Measurements from ENCODE around the gene SLC35C1. TPM values are rescaled to one million over a fixed set of nuclear protein-coding genes. Genes with fewer than 3 reads are reported as not detected.
A peak's percentile ranks its signal among the peaks of the same experiment; 100 is the strongest.

The SLC35C1 gene
- total and polyA plus RNA-seq, 9 of the 15 experiments (the other 6 are each of a cell fraction or from before 2014, with no cell fraction given): 0.65 to 13.1 (median 2.4) TPM

- Histone ChIP-seq H3K79me2 (ENCODE audit: control insufficient read depth, insufficient read depth, low read length) (peaks cover 38% of the 10 kb centered on the region), H3K9ac (ENCODE audit: insufficient read depth in 1 of 2, low read depth in 2 of 2, low read length in 2 of 2) (no peak overlapping the region), H3K4me1 (replicated peaks in 1 of 2; ENCODE audit: control insufficient read depth in 2 of 2, insufficient read depth in 2 of 2, low read length in 2 of 2) (peaks cover 14 to 21% of the 10 kb centered on the region in 2 experiments), H3K9me3 (replicated peaks; ENCODE audit: control insufficient read depth, insufficient read depth, low read depth, low read length) (no peaks in the 10 kb centered on the region), H3K4me2 (ENCODE audit: insufficient read depth, low read length) (no peak overlapping the region), H3K9me1 (ENCODE audit: control insufficient read depth, insufficient read depth, low read length) (no peaks in the 10 kb centered on the region), H3K27me3 (ENCODE audit: control insufficient read depth in 2 of 2, insufficient read depth in 2 of 2, low read length in 2 of 2) (no peaks in the 10 kb centered on the region), H4K20me1 (replicated peaks; ENCODE audit: control insufficient read depth, insufficient read depth, low read length) (peaks cover 23% of the 10 kb centered on the region), H3K27ac (ENCODE audit: extremely low read depth, low read depth, low read length) (no peak overlapping the region), H3K4me3 (no peak overlapping the region), H2AFZ (ENCODE audit: low read depth, low read length) (peak overlapping the region; percentile 96), H3K36me3 (ENCODE audit: control insufficient read depth, insufficient read depth, low read length) (peaks cover 17% of the 10 kb centered on the region; the same call in 2 of the 3 replicates)
- TF ChIP-seq PHTF2 (CRISPR knock-in tag; IDR thresholded peaks at IDR 0.05): no peak
- TF ChIP-seq DPF2 (IDR thresholded peaks at IDR 0.05): no peak
- no peak for TF ChIP-seq ETV1 (tag; conservative IDR thresholded peaks at IDR 0.05; ENCODE audit: low read depth)
- no peak for TF ChIP-seq ZNF12 (CRISPR knock-in tag; IDR thresholded peaks at IDR 0.05)
- TF ChIP-seq ZNF232 (CRISPR knock-in tag; IDR thresholded peaks at IDR 0.05): no peak
- FAIRE-seq: no peak
- ChIA-PET POLR2A (interaction anchor here (0.8 to 2.1 kb wide), 4 partner anchors 11 to 40 kb away, joined by 5 to 6 read pairs (median 6); no protein-coding TSS in a partner anchor), CTCF (ENCODE audit: low intra/inter-chr PET ratio) (no interaction called here)
- BruUV-seq (replicated peaks): no TSS peak
- in situ Hi-C loops (cut with MboI): no loop called here
- intact Hi-C loops (cut with micrococcal nuclease): loop anchor here (5.0 kb wide), 1 partner anchor 39 kb away; the partner anchor contains the start of gene SLC35C1
- no peak for ATAC-seq
- 42% methylated on average over 4 of the region's 4 CpGs for WGBS (ENCODE audit: insufficient coverage, low coverage, missing lambda C conversion rate)
- peak in 1 of 4 experiments; percentile 11 for DNase-seq (ENCODE audit: extremely low read depth in 1 of 4, low spot score in 3 of 4)
Observed at GRCh38 chr11:45846174-45846675, 41.3 kb downstream of the SLC35C1 start.

Data from K562 (cell line).